ENCODE results near the gene REL.

Gene REL

GRCh38 chr2:60890393-60890707, 9.0 kb downstream of the REL start:
- DNase-seq (no peak), ATAC-seq (ENCODE audit: insufficient read depth, low read depth) (no peak)
- Histone ChIP-seq H3K27ac (ENCODE audit: low read length) (no peak overlapping the region), H3K9me3 (ENCODE audit: insufficient read depth, low read length, severe bottlenecking) (no peaks in the 10 kb centered on the region), H2AFZ (ENCODE audit: low read depth, low read length) (no peak overlapping the region), H3K4me3 (ENCODE audit: low read depth in 1 of 2, low read length in 2 of 2) (no peak overlapping the region), H3K4me1 (ENCODE audit: insufficient read depth, low read length) (no peaks in the 10 kb centered on the region; the same call in 1 of the 2 replicates), H3K79me2 (ENCODE audit: insufficient read depth, low read length) (peaks cover 23% of the 10 kb centered on the region), H3K36me3 (ENCODE audit: insufficient read depth, low read length) (peaks cover 24% of the 10 kb centered on the region), H3K4me2 (ENCODE audit: insufficient read depth, low read length) (no peak overlapping the region), H4K20me1 (ENCODE audit: insufficient read depth, low read length) (no peaks in the 10 kb centered on the region), H3K27me3 (ENCODE audit: insufficient read depth, low read length, poor library complexity) (no peaks in the 10 kb centered on the region), H3K9ac (ENCODE audit: low read depth, low read length) (no peak overlapping the region)
- TF ChIP-seq CTCF (IDR thresholded peaks at IDR 0.05; ENCODE audit: borderline replicate concordance, extremely low read depth, low read length, poor library complexity, severe bottlenecking) = no peak
- no peak for TF ChIP-seq EZH2 (IDR thresholded peaks at IDR 0.05; ENCODE audit: borderline replicate concordance, low read depth, low read length, severe bottlenecking)

GRCh38 chr2:60891180-60891579, 9.8 kb downstream of the REL start:
- Histone ChIP-seq H3K36me3 (ENCODE audit: insufficient read depth, low read length) (peaks cover 32% of the 10 kb centered on the region), H3K4me2 (ENCODE audit: insufficient read depth, low read length) (no peak overlapping the region), H4K20me1 (ENCODE audit: insufficient read depth, low read length) (no peaks in the 10 kb centered on the region)

GRCh38 chr2:60898567-60898966, 17.2 kb downstream of the REL start:
- H3K4me2 ChIP-seq (ENCODE audit: insufficient read depth, low read length) = no peak overlapping the region
- no peaks in the 10 kb centered on the region for H4K20me1 ChIP-seq (ENCODE audit: insufficient read depth, low read length)
- no peaks in the 10 kb centered on the region for H3K9me3 ChIP-seq (ENCODE audit: insufficient read depth, low read length, severe bottlenecking)
- no peak for DNase-seq
- no peak for TF ChIP-seq CTCF (IDR thresholded peaks at IDR 0.05; ENCODE audit: borderline replicate concordance, extremely low read depth, low read length, poor library complexity, severe bottlenecking)
- TF ChIP-seq EZH2 (IDR thresholded peaks at IDR 0.05; ENCODE audit: borderline replicate concordance, low read depth, low read length, severe bottlenecking) = no peak
- no peak overlapping the region for H2AFZ ChIP-seq (ENCODE audit: low read depth, low read length)
- peaks cover 57% of the 10 kb centered on the region for H3K36me3 ChIP-seq (ENCODE audit: insufficient read depth, low read length)
- no peak overlapping the region for H3K4me3 ChIP-seq (ENCODE audit: low read depth in 1 of 2, low read length in 2 of 2)
- H3K79me2 ChIP-seq (ENCODE audit: insufficient read depth, low read length) = no peaks in the 10 kb centered on the region
- no peaks in the 10 kb centered on the region for H3K4me1 ChIP-seq (ENCODE audit: insufficient read depth, low read length)
- no peak for ATAC-seq (ENCODE audit: insufficient read depth, low read depth)
- no peaks in the 10 kb centered on the region for H3K27me3 ChIP-seq (ENCODE audit: insufficient read depth, low read length, poor library complexity)
- H3K9ac ChIP-seq (ENCODE audit: low read depth, low read length) = no peak overlapping the region
- H3K27ac ChIP-seq (ENCODE audit: low read length) = no peak overlapping the region

More at GRCh38 chr2:60891180-60891579, 9.8 kb downstream of the REL start:
- Histone ChIP-seq H3K27me3 (ENCODE audit: insufficient read depth, low read length, poor library complexity) (no peaks in the 10 kb centered on the region), H2AFZ (ENCODE audit: low read depth, low read length) (no peak overlapping the region), H3K9ac (ENCODE audit: low read depth, low read length) (no peak overlapping the region), H3K9me3 (ENCODE audit: insufficient read depth, low read length, severe bottlenecking) (no peaks in the 10 kb centered on the region), H3K4me3 (ENCODE audit: low read depth in 1 of 2, low read length in 2 of 2) (no peak overlapping the region), H3K4me1 (ENCODE audit: insufficient read depth, low read length) (no peaks in the 10 kb centered on the region), H3K27ac (ENCODE audit: low read length) (no peak overlapping the region), H3K79me2 (ENCODE audit: insufficient read depth, low read length) (peaks cover 15% of the 10 kb centered on the region; the same call in 1 of the 2 replicates)
- ATAC-seq (ENCODE audit: insufficient read depth, low read depth) (no peak), DNase-seq (no peak)
- TF ChIP-seq CTCF (IDR thresholded peaks at IDR 0.05; ENCODE audit: borderline replicate concordance, extremely low read depth, low read length, poor library complexity, severe bottlenecking) = no peak
- no peak for TF ChIP-seq EZH2 (IDR thresholded peaks at IDR 0.05; ENCODE audit: borderline replicate concordance, low read depth, low read length, severe bottlenecking)

Measured in DND-41 (cell line).